ENCODE results near the gene INO80B. TPM values are rescaled to one million over a fixed set of nuclear protein-coding genes. Genes with fewer than 3 reads are reported as not detected.

INO80B gene
- total RNA-seq, 6 donors from 2014 or later, result 12.6 to 85.9 (median 32.5) TPM

- Histone ChIP-seq H3K4me3 (no peak overlapping the region), H3K4me1 (no peaks in the 10 kb centered on the region), H3K36me3 (peaks cover 3 to 74% (median 46%) of the 10 kb centered on the region in 4 donors), H3K9me3 (no peaks in the 10 kb centered on the region), H3K27me3 (no peaks in the 10 kb centered on the region), H3K27ac (no peak overlapping the region)
- DNase-seq (peak in 1 of 2 donors; percentile 53), ATAC-seq (ENCODE audit: low FRiP score in 2 of 2) (peak in 1 of 2 donors; percentile 11)
- 88 to 93% methylated on average over 10 to 18 of the region's 18 CpGs for WGBS, 2 donors
- TF ChIP-seq EP300 (IDR thresholded peaks at IDR 0.05) (no peak), POLR2A (IDR thresholded peaks at IDR 0.05) (no peak), POLR2AphosphoS5 (IDR thresholded peaks at IDR 0.05) (no peak), CTCF (IDR thresholded peaks at IDR 0.05) (no peak)
These were observed 25.1 kb upstream of the INO80B start for GRCh38 chr2:74429487-74430451.

GRCh38 chr2:74430502-74430901 lies 24.4 kb upstream of the INO80B start:
- Histone ChIP-seq H3K36me3 (peaks cover 3 to 68% (median 46%) of the 10 kb centered on the region in 4 donors), H3K4me3 (no peak overlapping the region), H3K27me3 (no peaks in the 10 kb centered on the region), H3K9me3 (no peaks in the 10 kb centered on the region), H3K4me1 (no peaks in the 10 kb centered on the region), H3K27ac (no peak overlapping the region)
- TF ChIP-seq POLR2A (IDR thresholded peaks at IDR 0.05) (no peak), POLR2AphosphoS5 (IDR thresholded peaks at IDR 0.05) (no peak), CTCF (IDR thresholded peaks at IDR 0.05) (no peak), EP300 (IDR thresholded peaks at IDR 0.05) (no peak)
- DNase-seq (peak in 1 of 2 donors; percentile 63), ATAC-seq (ENCODE audit: low FRiP score in 2 of 2) (no peak)
- WGBS, 2 donors, result 85 to 87% methylated on average over 11 of the region's 11 CpGs

- TF ChIP-seq POLR2AphosphoS5 (IDR thresholded peaks at IDR 0.05) (no peak), POLR2A (IDR thresholded peaks at IDR 0.05) (no peak), CTCF (IDR thresholded peaks at IDR 0.05) (no peak), EP300 (IDR thresholded peaks at IDR 0.05) (no peak)
- no peaks in the 10 kb centered on the region for H3K27me3 ChIP-seq
- no peak for ATAC-seq (ENCODE audit: low FRiP score in 2 of 2)
- H3K4me1 ChIP-seq, result peaks cover 17 to 33% (median 20%) of the 10 kb centered on the region in 4 donors
- H3K9me3 ChIP-seq, result no peaks in the 10 kb centered on the region
- DNase-seq, result peak in 1 of 2 donors; percentile 79
- H3K27ac ChIP-seq, result no peak overlapping the region
- H3K36me3 ChIP-seq, result peaks cover 0 to 11% (median 10%) of the 10 kb centered on the region in 4 donors
- 89 to 91% methylated on average over 29 to 43 of the region's 43 CpGs for WGBS, 2 donors
- H3K4me3 ChIP-seq, result no peak overlapping the region
These were observed 18.6 kb upstream of the INO80B start for GRCh38 chr2:74436111-74436805.

- Histone ChIP-seq H3K9me3 (no peaks in the 10 kb centered on the region), H3K4me3 (no peak overlapping the region), H3K4me1 (peaks cover 22 to 41% (median 27%) of the 10 kb centered on the region in 4 donors), H3K27me3 (peaks cover 0 to 7% (median 3%) of the 10 kb centered on the region in 4 donors), H3K36me3 (peaks cover 0 to 3% (median 3%) of the 10 kb centered on the region in 4 donors), H3K27ac (no peak overlapping the region)
- TF ChIP-seq POLR2A (IDR thresholded peaks at IDR 0.05) (no peak), POLR2AphosphoS5 (IDR thresholded peaks at IDR 0.05) (no peak), EP300 (IDR thresholded peaks at IDR 0.05) (no peak), CTCF (IDR thresholded peaks at IDR 0.05) (no peak)
- DNase-seq (no peak), ATAC-seq (ENCODE audit: low FRiP score in 2 of 2) (no peak)
- WGBS, 2 donors, result 71 to 83% methylated on average over 6 of the region's 6 CpGs
These were observed 17.8 kb upstream of the INO80B start for GRCh38 chr2:74436848-74437695.
